Mucosa of rectum (tissue), 2 donors: ENCODE measurements around the gene TEX48.

ENCODE experiments used
- H3K27ac ChIP-seq, 2 donors: one replicate each; pipeline ENCODE4 v1.7.0; 2013; ENCODE audit warnings: inconsistent platforms in 2 of 2, low read depth in 2 of 2, low read length in 2 of 2
- H3K27me3 ChIP-seq, 2 donors: one replicate each; pipeline ENCODE4 v1.7.0; 2013; ENCODE audit warnings: low read length in 2 of 2; ENCODE audit not compliant: control insufficient read depth in 2 of 2, insufficient read depth in 2 of 2
- H3K36me3 ChIP-seq, 2 donors: one replicate each; pipeline ENCODE4 v1.7.0; 2013; ENCODE audit warnings: low read length in 2 of 2; ENCODE audit not compliant: control insufficient read depth in 2 of 2, insufficient read depth in 2 of 2
- H3K4me1 ChIP-seq, 2 donors: one replicate each; pipeline ENCODE4 v1.7.0; 2013; ENCODE audit warnings: low read length in 2 of 2, mild to moderate bottlenecking in 1 of 2; ENCODE audit not compliant: control insufficient read depth in 2 of 2, insufficient read depth in 2 of 2
- H3K4me3 ChIP-seq, 2 donors: one replicate each; pipeline ENCODE4 v1.7.0; 2013; ENCODE audit warnings: low read length in 2 of 2
- H3K9ac ChIP-seq, 2 donors: one replicate each; pipeline ENCODE4 v1.7.0; 2013; ENCODE audit warnings: low read length in 2 of 2, low read depth in 1 of 2, mild to moderate bottlenecking in 1 of 2
- H3K9me3 ChIP-seq, 2 donors: one replicate each; pipeline ENCODE4 v1.7.0; 2013; ENCODE audit warnings: low read length in 2 of 2; ENCODE audit not compliant: control insufficient read depth in 2 of 2
- donor health status: healthy.
- donor health status: Normal muscosa, but diverticular disease.

Gene TEX48

GRCh38 chr9:114669961-114670360 is 12.0 kb downstream of the TEX48 start:
- Histone ChIP-seq H3K4me3 (no peak overlapping the region), H3K27me3 (no peaks in the 10 kb centered on the region), H3K27ac (no peak overlapping the region), H3K36me3 (no peaks in the 10 kb centered on the region), H3K9me3 (no peaks in the 10 kb centered on the region), H3K4me1 (no peaks in the 10 kb centered on the region), H3K9ac (no peak overlapping the region)

- H3K36me3 ChIP-seq = no peaks in the 10 kb centered on the region
- no peaks in the 10 kb centered on the region for H3K4me1 ChIP-seq
- no peaks in the 10 kb centered on the region for H3K9me3 ChIP-seq
- H3K4me3 ChIP-seq = no peak overlapping the region
- no peaks in the 10 kb centered on the region for H3K27me3 ChIP-seq
- no peak overlapping the region for H3K27ac ChIP-seq
- H3K9ac ChIP-seq = no peak overlapping the region
Measured at GRCh38 chr9:114668146-114668545, 13.8 kb downstream of the TEX48 start.

GRCh38 chr9:114666851-114667250 is 15.1 kb downstream of the TEX48 start:
- no peaks in the 10 kb centered on the region for H3K36me3 ChIP-seq
- H3K27ac ChIP-seq = no peak overlapping the region
- no peak overlapping the region for H3K4me3 ChIP-seq
- no peaks in the 10 kb centered on the region for H3K9me3 ChIP-seq
- peaks cover 0 to 3% of the 10 kb centered on the region in 2 donors for H3K27me3 ChIP-seq
- H3K9ac ChIP-seq = no peak overlapping the region
- no peaks in the 10 kb centered on the region for H3K4me1 ChIP-seq

GRCh38 chr9:114666401-114666800 is 15.6 kb downstream of the TEX48 start:
- no peak overlapping the region for H3K9ac ChIP-seq
- H3K9me3 ChIP-seq = no peaks in the 10 kb centered on the region
- no peaks in the 10 kb centered on the region for H3K36me3 ChIP-seq
- peaks cover 0 to 3% of the 10 kb centered on the region in 2 donors for H3K27me3 ChIP-seq
- no peaks in the 10 kb centered on the region for H3K4me1 ChIP-seq
- no peak overlapping the region for H3K4me3 ChIP-seq
- H3K27ac ChIP-seq = no peak overlapping the region

- Histone ChIP-seq H3K27me3 (peaks cover 0 to 3% of the 10 kb centered on the region in 2 donors), H3K4me3 (no peak overlapping the region), H3K36me3 (no peaks in the 10 kb centered on the region), H3K9ac (no peak overlapping the region), H3K9me3 (no peaks in the 10 kb centered on the region), H3K27ac (no peak overlapping the region), H3K4me1 (no peaks in the 10 kb centered on the region)
Measured at GRCh38 chr9:114664181-114664580, 17.8 kb downstream of the TEX48 start.

GRCh38 chr9:114662081-114662989 is 19.7 kb downstream of the TEX48 start:
- no peak overlapping the region for H3K4me3 ChIP-seq
- peaks cover 0 to 3% of the 10 kb centered on the region in 2 donors for H3K27me3 ChIP-seq
- H3K36me3 ChIP-seq = no peaks in the 10 kb centered on the region
- no peak overlapping the region for H3K9ac ChIP-seq
- H3K27ac ChIP-seq = no peak overlapping the region
- no peaks in the 10 kb centered on the region for H3K4me1 ChIP-seq
- H3K9me3 ChIP-seq = no peaks in the 10 kb centered on the region

- Histone ChIP-seq H3K9ac (no peak within 1 kb of the TSS), H3K9me3 (no peaks in the 10 kb centered on the region), H3K27me3 (peaks cover 0 to under 1% of the 10 kb centered on the region in 2 donors), H3K4me1 (no peaks in the 10 kb centered on the region), H3K4me3 (no peak within 1 kb of the TSS), H3K27ac (no peak within 1 kb of the TSS), H3K36me3 (no peaks in the 10 kb centered on the region)
Measured at GRCh38 chr9:114657705-114658104, 24.3 kb downstream of the TEX48 start, which contains the start of gene TEX53. TEX53 (minus strand) TSS chr9:114657805; CDS start chr9:114657774, 31 bp downstream.

- H3K4me1 ChIP-seq = no peaks in the 10 kb centered on the region
- no peaks in the 10 kb centered on the region for H3K27me3 ChIP-seq
- no peaks in the 10 kb centered on the region for H3K9me3 ChIP-seq
- H3K4me3 ChIP-seq = no peak overlapping the region
- H3K9ac ChIP-seq = no peak overlapping the region
- H3K27ac ChIP-seq = no peak overlapping the region
- no peaks in the 10 kb centered on the region for H3K36me3 ChIP-seq
Measured at GRCh38 chr9:114656301-114656700, 25.7 kb downstream of the TEX48 start.

GRCh38 chr9:114655689-114656088 is 26.3 kb downstream of the TEX48 start:
- Histone ChIP-seq H3K27me3 (no peaks in the 10 kb centered on the region), H3K4me3 (no peak overlapping the region), H3K4me1 (no peaks in the 10 kb centered on the region), H3K9me3 (no peaks in the 10 kb centered on the region), H3K9ac (no peak overlapping the region), H3K27ac (no peak overlapping the region), H3K36me3 (no peaks in the 10 kb centered on the region)

GRCh38 chr9:114653556-114654159 is 28.3 kb downstream of the TEX48 start:
- no peak overlapping the region for H3K9ac ChIP-seq
- H3K9me3 ChIP-seq = no peaks in the 10 kb centered on the region
- no peak overlapping the region for H3K4me3 ChIP-seq
- H3K36me3 ChIP-seq = no peaks in the 10 kb centered on the region
- no peaks in the 10 kb centered on the region for H3K4me1 ChIP-seq
- H3K27me3 ChIP-seq = no peaks in the 10 kb centered on the region
- no peak overlapping the region for H3K27ac ChIP-seq
